ENCODE measurements around the gene DPYSL4.

Gene DPYSL4

DNA sequence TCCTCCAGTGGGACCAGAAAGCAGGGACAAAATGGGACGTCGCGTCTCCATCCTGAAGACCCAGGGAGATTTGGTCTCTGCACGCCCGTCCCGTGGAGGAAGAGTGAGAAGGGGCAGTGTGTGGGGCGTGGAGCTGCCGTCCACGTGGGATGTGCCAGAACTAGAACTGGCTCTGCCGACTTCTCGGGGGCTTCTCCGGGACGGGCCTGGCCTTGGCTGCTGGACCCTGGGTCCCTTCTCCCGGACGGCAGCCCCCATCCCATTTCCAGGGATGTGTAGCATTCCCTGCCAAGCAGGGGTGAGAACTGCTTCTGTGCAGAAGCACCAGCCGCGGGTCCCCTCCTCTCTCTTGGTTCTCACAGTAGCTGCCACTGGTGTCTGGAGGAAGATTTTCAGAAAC, 18.8 kb upstream of the DPYSL4 start:
- Histone ChIP-seq H3K9ac (no peak overlapping the region), H3K79me2 (ENCODE audit: insufficient read depth, low read depth) (no peaks in the 10 kb centered on the region), H2AFZ (ENCODE audit: low read depth) (no peak overlapping the region), H3K36me3 (ENCODE audit: insufficient read depth) (no peaks in the 10 kb centered on the region), H3K4me2 (no peak overlapping the region), H3K4me1 (ENCODE audit: low read depth, poor library complexity, severe bottlenecking) (no peaks in the 10 kb centered on the region), H3K27me3 (ENCODE audit: insufficient read depth, low read depth) (peaks cover 17% of the 10 kb centered on the region; the same call in 1 of the 2 replicates), H3K27ac (no peak overlapping the region), H3K4me3 (IDR thresholded peaks at IDR 0.05; ENCODE audit: insufficient read depth, low read depth, low read length) (no peak overlapping the region), H4K20me1 (ENCODE audit: insufficient read depth) (no peaks in the 10 kb centered on the region)
- TF ChIP-seq, protein P1, sequence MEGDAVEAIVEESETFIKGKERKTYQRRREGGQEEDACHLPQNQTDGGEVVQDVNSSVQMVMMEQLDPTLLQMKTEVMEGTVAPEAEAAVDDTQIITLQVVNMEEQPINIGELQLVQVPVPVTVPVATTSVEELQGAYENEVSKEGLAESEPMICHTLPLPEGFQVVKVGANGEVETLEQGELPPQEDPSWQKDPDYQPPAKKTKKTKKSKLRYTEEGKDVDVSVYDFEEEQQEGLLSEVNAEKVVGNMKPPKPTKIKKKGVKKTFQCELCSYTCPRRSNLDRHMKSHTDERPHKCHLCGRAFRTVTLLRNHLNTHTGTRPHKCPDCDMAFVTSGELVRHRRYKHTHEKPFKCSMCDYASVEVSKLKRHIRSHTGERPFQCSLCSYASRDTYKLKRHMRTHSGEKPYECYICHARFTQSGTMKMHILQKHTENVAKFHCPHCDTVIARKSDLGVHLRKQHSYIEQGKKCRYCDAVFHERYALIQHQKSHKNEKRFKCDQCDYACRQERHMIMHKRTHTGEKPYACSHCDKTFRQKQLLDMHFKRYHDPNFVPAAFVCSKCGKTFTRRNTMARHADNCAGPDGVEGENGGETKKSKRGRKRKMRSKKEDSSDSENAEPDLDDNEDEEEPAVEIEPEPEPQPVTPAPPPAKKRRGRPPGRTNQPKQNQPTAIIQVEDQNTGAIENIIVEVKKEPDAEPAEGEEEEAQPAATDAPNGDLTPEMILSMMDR (conservative IDR thresholded peaks at IDR 0.05; ENCODE audit: low read depth, low read length) = no peak

DNA sequence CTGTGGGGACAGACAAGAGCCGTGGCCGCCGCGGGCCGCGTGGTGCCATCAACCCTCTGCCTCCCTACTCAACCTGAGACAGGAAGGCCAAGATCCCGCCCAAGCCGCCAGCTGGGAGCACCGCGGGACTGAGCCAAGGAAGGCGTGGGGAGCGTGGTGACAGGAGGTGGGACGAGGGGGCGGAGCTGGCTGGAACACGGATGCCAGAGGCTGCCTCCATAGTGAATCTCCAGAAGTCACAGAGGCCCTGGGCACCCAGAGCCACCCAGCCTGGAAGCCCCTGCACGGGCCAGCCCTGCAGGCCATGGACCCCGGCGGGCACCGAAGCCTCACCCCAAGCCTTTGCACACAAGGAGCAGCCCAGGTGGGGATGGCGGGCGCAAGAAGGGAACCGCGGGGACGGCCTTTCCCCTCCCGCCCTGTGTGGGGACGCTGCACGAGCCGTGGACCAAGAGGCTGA, 18.1 kb upstream of the DPYSL4 start:
- TF ChIP-seq, protein P1 (conservative IDR thresholded peaks at IDR 0.05; ENCODE audit: low read depth, low read length) = no peak
- H3K4me1 ChIP-seq (ENCODE audit: low read depth, poor library complexity, severe bottlenecking) = no peaks in the 10 kb centered on the region
- no peak overlapping the region for H3K27ac ChIP-seq
- H3K27me3 ChIP-seq (ENCODE audit: insufficient read depth, low read depth) = peaks cover 17% of the 10 kb centered on the region; the same call in 1 of the 2 replicates
- no peak overlapping the region for H3K4me2 ChIP-seq
- no peak overlapping the region for H3K4me3 ChIP-seq (IDR thresholded peaks at IDR 0.05; ENCODE audit: insufficient read depth, low read depth, low read length)
- no peaks in the 10 kb centered on the region for H3K79me2 ChIP-seq (ENCODE audit: insufficient read depth, low read depth)
- no peak overlapping the region for H2AFZ ChIP-seq (ENCODE audit: low read depth)
- no peaks in the 10 kb centered on the region for H3K36me3 ChIP-seq (ENCODE audit: insufficient read depth)
- no peak overlapping the region for H3K9ac ChIP-seq
- H4K20me1 ChIP-seq (ENCODE audit: insufficient read depth) = no peaks in the 10 kb centered on the region

DNA sequence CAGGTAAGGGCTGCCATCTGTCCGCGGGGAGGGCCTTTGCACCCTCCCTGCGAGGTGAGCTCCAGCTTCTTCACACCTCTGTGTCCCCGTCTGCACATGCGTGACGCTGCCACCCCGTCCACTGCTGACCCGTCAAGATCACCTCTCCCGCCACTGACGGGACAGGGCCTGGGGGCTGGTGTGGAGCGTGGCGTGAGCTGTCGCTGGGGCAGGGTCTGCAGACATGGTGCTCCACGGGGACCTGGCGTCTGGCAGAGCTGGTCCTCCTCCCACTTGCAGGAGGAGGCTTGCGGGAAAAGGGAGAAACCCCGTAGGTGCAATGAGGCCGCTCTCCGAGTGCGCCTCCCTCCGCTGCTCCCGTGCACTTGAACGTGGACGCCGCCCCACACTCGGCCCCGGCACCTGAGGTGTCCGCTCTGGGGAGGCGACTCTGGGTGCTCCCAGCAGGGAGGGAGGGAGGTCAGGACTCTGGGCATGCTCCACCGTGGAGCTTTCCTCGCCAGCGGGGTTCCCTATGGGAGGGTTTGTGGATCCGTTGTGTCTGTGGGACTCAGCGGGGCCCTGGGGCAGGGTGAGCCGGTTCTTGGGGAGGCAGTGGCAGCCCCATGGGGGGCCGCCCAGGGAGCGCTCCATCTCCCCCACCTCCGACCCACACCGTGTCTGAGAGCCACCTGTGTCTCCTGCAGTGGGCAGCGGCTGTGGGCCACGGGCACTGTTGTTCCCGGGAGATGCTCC, 17.6 kb upstream of the DPYSL4 start:
- TF ChIP-seq, protein P1 (conservative IDR thresholded peaks at IDR 0.05; ENCODE audit: low read depth, low read length) = no peak
- H3K27ac ChIP-seq = no peak overlapping the region
- H3K79me2 ChIP-seq (ENCODE audit: insufficient read depth, low read depth) = no peaks in the 10 kb centered on the region
- no peaks in the 10 kb centered on the region for H4K20me1 ChIP-seq (ENCODE audit: insufficient read depth)
- H2AFZ ChIP-seq (ENCODE audit: low read depth) = no peak overlapping the region
- H3K4me2 ChIP-seq = no peak overlapping the region
- H3K9ac ChIP-seq = no peak overlapping the region
- H3K27me3 ChIP-seq (ENCODE audit: insufficient read depth, low read depth) = peaks cover 16% of the 10 kb centered on the region; the same call in 1 of the 2 replicates
- H3K4me1 ChIP-seq (ENCODE audit: low read depth, poor library complexity, severe bottlenecking) = no peaks in the 10 kb centered on the region
- no peaks in the 10 kb centered on the region for H3K36me3 ChIP-seq (ENCODE audit: insufficient read depth)
- no peak overlapping the region for H3K4me3 ChIP-seq (IDR thresholded peaks at IDR 0.05; ENCODE audit: insufficient read depth, low read depth, low read length)

DNA sequence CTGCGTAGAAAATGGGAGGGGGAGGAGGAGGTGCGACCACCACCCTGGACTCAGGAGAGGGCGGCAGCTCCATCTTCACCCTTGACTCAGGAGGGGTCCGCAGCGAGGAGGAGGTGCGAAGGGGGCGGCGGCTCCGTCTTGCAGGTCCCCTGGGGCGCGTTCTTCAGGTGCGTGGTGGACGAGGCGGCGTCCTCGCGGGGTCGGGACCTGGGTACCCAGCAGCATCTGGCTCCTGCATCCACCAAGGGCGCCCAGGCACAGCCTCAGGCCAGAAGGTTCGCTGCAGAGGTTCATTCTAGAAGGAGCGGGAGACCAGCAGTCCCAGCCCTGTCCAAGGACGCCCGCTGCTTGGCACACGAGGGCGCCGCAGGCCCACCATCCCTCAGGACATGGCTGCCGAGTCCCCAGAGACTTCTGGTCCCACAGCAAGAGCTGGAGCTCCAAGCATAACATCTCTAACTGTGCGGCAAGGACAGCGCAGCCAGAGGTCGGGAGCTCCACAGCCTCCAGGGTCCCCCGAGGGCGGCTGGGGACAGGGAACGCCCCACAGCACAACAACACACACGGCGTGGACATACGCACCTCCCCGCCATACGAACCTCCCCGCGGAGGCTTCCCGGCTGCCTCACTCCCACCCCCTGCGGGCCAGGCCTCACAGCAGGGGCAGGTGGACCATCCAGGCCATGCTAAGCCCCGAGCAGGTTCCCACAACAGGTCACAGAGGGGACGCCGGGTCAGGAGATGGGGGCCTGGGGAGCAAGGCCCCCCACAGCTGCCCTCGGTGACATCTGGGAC, 16.8 kb upstream of the DPYSL4 start:
- no peaks in the 10 kb centered on the region for H3K36me3 ChIP-seq (ENCODE audit: insufficient read depth)
- H3K4me3 ChIP-seq (IDR thresholded peaks at IDR 0.05; ENCODE audit: insufficient read depth, low read depth, low read length) = no peak overlapping the region
- H3K27ac ChIP-seq = no peak overlapping the region
- TF ChIP-seq, protein P1 (conservative IDR thresholded peaks at IDR 0.05; ENCODE audit: low read depth, low read length) = no peak
- no peak overlapping the region for H2AFZ ChIP-seq (ENCODE audit: low read depth)
- H4K20me1 ChIP-seq (ENCODE audit: insufficient read depth) = no peaks in the 10 kb centered on the region
- no peak overlapping the region for H3K4me2 ChIP-seq
- no peaks in the 10 kb centered on the region for H3K4me1 ChIP-seq (ENCODE audit: low read depth, poor library complexity, severe bottlenecking)
- H3K9ac ChIP-seq = no peak overlapping the region
- H3K27me3 ChIP-seq (ENCODE audit: insufficient read depth, low read depth) = peaks cover 8% of the 10 kb centered on the region; the same call in 1 of the 2 replicates
- no peaks in the 10 kb centered on the region for H3K79me2 ChIP-seq (ENCODE audit: insufficient read depth, low read depth)
